HepG2 (cell line): Measurements from ENCODE around the gene ALMS1. TPM values are rescaled to one million over a fixed set of nuclear protein-coding genes. Genes with fewer than 3 reads are reported as not detected.

Experiments
- ATF4 ChIP-seq, 2 experiments: fragments of 450-650 bp in 1 of 2; sonication (generic) in 1 of 2; formaldehyde crosslinking; IDR thresholded peaks; 2 replicates each; pipeline versions ENCODE4 v1.5.0 to v1.8.0; 2020 to 2022; ENCODE audit warnings: mild to moderate bottlenecking in 1 of 2, missing genetic modification reagents in 1 of 2
- EED ChIP-seq: sonication (generic); formaldehyde crosslinking; IDR thresholded peaks from 2 replicates; pipeline ENCODE4 v1.5.0; 2020; ENCODE audit warnings: mild to moderate bottlenecking, missing genetic modification reagents
- ERF ChIP-seq: IDR thresholded peaks from 2 replicates; pipeline ENCODE4 v1.6.1; 2018; ENCODE audit warnings: missing biosample characterization, missing genetic modification reagents
- ESRRA ChIP-seq: sonication (generic); formaldehyde crosslinking; IDR thresholded peaks from 2 replicates; pipeline ENCODE4 v1.5.1; 2020; ENCODE audit warnings: mild to moderate bottlenecking, low read depth, missing genetic modification reagents
- GFI1 ChIP-seq: sonication (generic); formaldehyde crosslinking; IDR thresholded peaks from 2 replicates; pipeline ENCODE4 v1.5.0; 2020; ENCODE audit warnings: missing genetic modification reagents, mild to moderate bottlenecking, borderline replicate concordance
- HES4 ChIP-seq: sonication (generic); formaldehyde crosslinking; IDR thresholded peaks from 2 replicates; pipeline ENCODE4 v1.9.0; 2021; ENCODE audit warnings: mild to moderate bottlenecking, missing genetic modification reagents, borderline replicate concordance
- HOMEZ ChIP-seq: IDR thresholded peaks from 2 replicates; pipeline ENCODE4 v1.6.1; 2016; ENCODE audit warnings: low read depth
- LBX2 ChIP-seq: sonication (generic); formaldehyde crosslinking; IDR thresholded peaks from 2 replicates; pipeline ENCODE4 v1.5.0; 2020; ENCODE audit warnings: missing genetic modification reagents, mild to moderate bottlenecking, borderline replicate concordance
- PLSCR1 ChIP-seq: sonication (generic); formaldehyde crosslinking; IDR thresholded peaks from 2 replicates; pipeline ENCODE4 v1.5.0; 2020; ENCODE audit warnings: missing genetic modification reagents, mild to moderate bottlenecking, borderline replicate concordance
- RFX5 ChIP-seq: IDR thresholded peaks from 2 replicates; pipeline ENCODE4 v1.6.1; 2011; ENCODE audit warnings: low read depth, low read length, improper control_type of control experiment
- SETDB1 ChIP-seq: sonication (generic); formaldehyde crosslinking; IDR thresholded peaks from 2 replicates; pipeline ENCODE4 v1.5.1; 2020; ENCODE audit warnings: missing genetic modification reagents, mild to moderate bottlenecking, borderline replicate concordance
- SIN3A ChIP-seq: IDR thresholded peaks from 2 replicates; pipeline ENCODE4 v1.6.1; 2011; ENCODE audit warnings: low read depth, mild to moderate bottlenecking, control low read depth, low read length, borderline replicate concordance
- SMAD1 ChIP-seq: sonication (generic); formaldehyde crosslinking; IDR thresholded peaks from 2 replicates; pipeline ENCODE4 v1.4.0; 2020; ENCODE audit warnings: missing genetic modification reagents, low read depth, mild to moderate bottlenecking, borderline replicate concordance
- TFDP1 ChIP-seq: IDR thresholded peaks from 2 replicates; pipeline ENCODE4 v1.6.1; 2016; ENCODE audit warnings: missing compliant biosample characterization, missing genetic modification reagents, borderline replicate concordance
- ZBTB7B ChIP-seq: sonication (generic); formaldehyde crosslinking; IDR thresholded peaks from 2 replicates; pipeline ENCODE4 v1.4.0; 2020; ENCODE audit warnings: missing genetic modification reagents
- ZFP1 ChIP-seq: IDR thresholded peaks from 2 replicates; pipeline ENCODE4 v1.6.1; 2016
- ZNF234 ChIP-seq: sonication (generic); formaldehyde crosslinking; conservative IDR thresholded peaks from 2 replicates; pipeline ENCODE4 v1.5.1; 2020; ENCODE audit warnings: mild to moderate bottlenecking, missing genetic modification reagents
- ZNF644 ChIP-seq: IDR thresholded peaks from 2 replicates; pipeline ENCODE4 v1.6.1; 2016; ENCODE audit warnings: low read depth
- ZNF672 ChIP-seq: sonication (generic); formaldehyde crosslinking; IDR thresholded peaks from 2 replicates; pipeline ENCODE4 v1.8.1; 2022; ENCODE audit warnings: missing genetic modification reagents
- ZNF737 ChIP-seq: sonication (generic); formaldehyde crosslinking; IDR thresholded peaks from 2 replicates; pipeline ENCODE4 v1.5.0; 2020; ENCODE audit warnings: missing genetic modification reagents, mild to moderate bottlenecking, borderline replicate concordance
- ZNF784 ChIP-seq: sonication (generic); formaldehyde crosslinking; IDR thresholded peaks from 2 replicates; pipeline ENCODE4 v1.5.1; 2020; ENCODE audit warnings: missing genetic modification reagents, mild to moderate bottlenecking, borderline replicate concordance
- ZUFSP ChIP-seq: sonication (generic); formaldehyde crosslinking; IDR thresholded peaks from 2 replicates; pipeline ENCODE4 v1.9.0; 2021; ENCODE audit warnings: missing genetic modification reagents, mild to moderate bottlenecking, borderline replicate concordance
- polyA plus RNA-seq, 8 experiments: library from polyadenylated mRNA; depleted of rRNA in 3 of 8; stranded (reverse) in 7 of 8; unstranded in 1 of 8; fragments of >200 nt; fragmentation: Illumina TruSeq in 4 of 8; extraction: Trizol in 4 of 8; gene quantifications; 2 replicates each; pipeline versions ENCODE4 v1.2.1 to v1.2.3, GENCODE V29; 2011 to 2016; ENCODE audit warnings: low read depth in 4 of 8, missing spikeins in 1 of 8, mixed read lengths in 1 of 8; ENCODE audit not compliant: insufficient read depth in 1 of 8
- total RNA-seq, 5 experiments: library from RNA; depleted of rRNA; stranded (reverse); fragments of >200 nt; fragmentation: Illumina TruSeq; extraction: Trizol; gene quantifications; 2 replicates each; pipeline ENCODE4 v1.2.3, GENCODE V29; 2016; ENCODE audit warnings: low read depth in 1 of 5

The ALMS1 gene
- total and polyA plus RNA-seq, 2 of the 13 experiments (the other 11 are each of a cell fraction or from before 2014, with no cell fraction given) = 12.9 to 21.2 TPM

GRCh38 chr2:73642338-73643018, 256.8 kb downstream of the ALMS1 start, which contains the start of gene NAT8 (continued):
- no peak for TF ChIP-seq ZUFSP
- peak; percentile 50; the same call in 1 of the 2 replicates for TF ChIP-seq TFDP1 (CRISPR knock-in tag)
- TF ChIP-seq RFX5 = no peak
- no peak for TF ChIP-seq ZNF234 (CRISPR knock-in tag)
- TF ChIP-seq ZNF644 (CRISPR knock-in tag) = peak; percentile 94
- no peak for TF ChIP-seq ZBTB7B (CRISPR knock-in tag)
- no peak for TF ChIP-seq SETDB1 (CRISPR knock-in tag)
- TF ChIP-seq PLSCR1 = no peak
- no peak for TF ChIP-seq LBX2 (CRISPR knock-in tag)
- TF ChIP-seq ERF (CRISPR knock-in tag) = peak; percentile 60; the same call in 1 of the 2 replicates
- no peak for TF ChIP-seq SMAD1 (CRISPR knock-in tag)
- 0 out of 2 replicates have a peak, but pooled peaks have one; percentile 29 for TF ChIP-seq SIN3A
- no peak for TF ChIP-seq ZFP1 (CRISPR knock-in tag)
- no peak for TF ChIP-seq GFI1 (CRISPR knock-in tag)
- peak; percentile 68; the same call in 1 of the 2 replicates for TF ChIP-seq HOMEZ (CRISPR knock-in tag)
- 0 out of 2 replicates have a peak, but pooled peaks have one; percentile 35 for TF ChIP-seq ESRRA (CRISPR knock-in tag)
- TF ChIP-seq ATF4 (CRISPR knock-in tag; IDR thresholded peaks at IDR 0.05) = peak in 1 of 2 experiments; percentile 60; a peak in 1 of 4 replicates
- TF ChIP-seq ZNF737 (CRISPR knock-in tag) = no peak
- TF ChIP-seq EED = peak; percentile 49; the same call in 1 of the 2 replicates
- no peak for TF ChIP-seq HES4
- TF ChIP-seq ZNF784 (CRISPR knock-in tag) = peak; percentile 22; the same call in 1 of the 2 replicates
- TF ChIP-seq ZNF672 (CRISPR knock-in tag) = no peak
